ENCODE measurements around the gene PACSIN2.
"Not testable (repeated sequence)": the region's sequence is repeated elsewhere in the genome, so short reads cannot be mapped to it uniquely, and the experiment has no call there.

- TF ChIP-seq, protein P1, sequence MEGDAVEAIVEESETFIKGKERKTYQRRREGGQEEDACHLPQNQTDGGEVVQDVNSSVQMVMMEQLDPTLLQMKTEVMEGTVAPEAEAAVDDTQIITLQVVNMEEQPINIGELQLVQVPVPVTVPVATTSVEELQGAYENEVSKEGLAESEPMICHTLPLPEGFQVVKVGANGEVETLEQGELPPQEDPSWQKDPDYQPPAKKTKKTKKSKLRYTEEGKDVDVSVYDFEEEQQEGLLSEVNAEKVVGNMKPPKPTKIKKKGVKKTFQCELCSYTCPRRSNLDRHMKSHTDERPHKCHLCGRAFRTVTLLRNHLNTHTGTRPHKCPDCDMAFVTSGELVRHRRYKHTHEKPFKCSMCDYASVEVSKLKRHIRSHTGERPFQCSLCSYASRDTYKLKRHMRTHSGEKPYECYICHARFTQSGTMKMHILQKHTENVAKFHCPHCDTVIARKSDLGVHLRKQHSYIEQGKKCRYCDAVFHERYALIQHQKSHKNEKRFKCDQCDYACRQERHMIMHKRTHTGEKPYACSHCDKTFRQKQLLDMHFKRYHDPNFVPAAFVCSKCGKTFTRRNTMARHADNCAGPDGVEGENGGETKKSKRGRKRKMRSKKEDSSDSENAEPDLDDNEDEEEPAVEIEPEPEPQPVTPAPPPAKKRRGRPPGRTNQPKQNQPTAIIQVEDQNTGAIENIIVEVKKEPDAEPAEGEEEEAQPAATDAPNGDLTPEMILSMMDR (IDR thresholded peaks at IDR 0.05) = not testable (repeated sequence)
- not testable (repeated sequence) for TF ChIP-seq POLR2A (IDR thresholded peaks at IDR 0.05)
These were observed 89.9 kb downstream of the PACSIN2 start for GRCh38 chr22:42925031-42925430.

Data from thyroid gland (tissue), 4 donors.